HG03378 (cell line): ENCODE results near the gene OSBPL5.
"Not testable (repeated sequence)": the region's sequence is repeated elsewhere in the genome, so short reads cannot be mapped to it uniquely, and the experiment has no call there.

Experiments used
- ATAC-seq: cut with Tn5 transposase; IDR thresholded peaks from one replicate; pipeline ENCODE4 v1.9.1; 2021; ENCODE audit warnings: mild to moderate bottlenecking, moderate library complexity; ENCODE audit not compliant: unreplicated experiment

OSBPL5 gene

DNA sequence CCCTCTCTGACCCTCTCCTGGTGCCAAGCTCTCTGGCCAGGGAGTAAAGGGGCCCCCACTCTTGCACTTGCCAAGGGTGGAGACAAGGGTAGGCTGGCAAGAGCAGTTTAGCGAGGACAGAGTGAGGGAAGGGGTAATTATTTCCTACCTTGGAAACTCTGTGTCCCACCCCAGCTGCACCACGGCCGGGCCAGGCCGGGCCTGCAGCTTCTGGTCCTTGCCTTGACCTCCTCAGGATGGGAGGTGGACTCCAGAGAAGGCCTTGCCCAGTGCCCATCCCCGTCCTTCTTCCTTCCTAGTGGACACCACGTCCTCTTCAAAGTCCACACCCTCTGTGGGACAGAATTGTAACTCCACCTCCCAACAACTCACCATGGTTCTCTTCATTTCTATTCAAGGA is 18.4 kb upstream of the OSBPL5 start:
- ATAC-seq = no peak

DNA sequence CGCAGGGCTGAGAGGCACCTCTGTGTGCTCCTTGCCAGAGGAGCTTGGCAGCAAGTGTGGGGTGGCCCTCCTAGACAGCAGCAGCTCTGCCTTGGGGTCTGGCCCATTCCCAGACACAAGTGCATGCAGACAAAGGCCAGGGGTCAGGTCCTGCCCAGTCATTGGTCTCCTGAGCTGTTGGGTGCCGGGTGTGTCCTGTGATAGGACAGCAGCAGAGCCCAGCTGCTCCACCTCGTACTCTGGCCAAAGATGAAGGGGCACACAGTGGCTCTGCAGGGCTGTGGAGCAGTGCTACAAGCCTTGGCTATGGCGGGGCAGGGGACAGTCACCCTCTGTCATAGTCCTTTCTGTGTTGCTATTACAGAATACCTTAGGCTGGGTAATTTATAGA is 17.3 kb upstream of the OSBPL5 start:
- no peak for ATAC-seq

DNA sequence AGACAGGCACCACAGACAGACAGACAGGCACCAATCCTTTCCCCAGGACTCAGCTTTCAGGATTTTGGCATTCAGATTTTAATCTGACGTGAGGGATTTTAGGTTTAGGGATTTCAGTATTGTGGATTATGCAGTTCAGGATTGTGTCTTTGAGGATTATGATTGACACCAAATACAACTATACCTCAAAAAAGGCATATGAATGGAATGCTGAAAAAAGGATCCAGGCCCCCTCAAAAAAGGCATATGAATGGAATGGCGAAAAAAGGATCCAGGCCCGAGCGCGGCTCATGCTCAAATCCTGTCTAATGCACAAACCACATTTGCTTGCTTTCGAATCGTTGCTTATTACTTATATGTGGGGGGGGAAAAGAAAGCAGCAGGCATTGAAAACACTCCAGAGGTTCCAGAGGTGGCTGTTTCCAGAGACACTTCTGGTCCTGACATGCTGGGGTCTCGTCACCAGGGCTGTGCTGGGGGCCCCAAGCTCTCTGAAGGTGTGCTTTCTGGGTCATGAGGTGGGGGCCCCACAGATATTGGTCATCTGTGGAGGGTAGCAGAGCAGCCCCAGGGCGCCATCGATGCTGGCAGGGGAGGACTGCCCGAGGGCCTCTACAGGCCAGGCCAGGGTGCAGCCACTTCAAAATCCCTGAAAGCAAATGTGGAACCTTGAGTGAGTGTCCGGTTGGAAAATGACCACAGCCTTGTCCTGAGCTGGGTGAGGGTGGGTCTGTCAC is 16.8 kb upstream of the OSBPL5 start:
- no peak for ATAC-seq

DNA sequence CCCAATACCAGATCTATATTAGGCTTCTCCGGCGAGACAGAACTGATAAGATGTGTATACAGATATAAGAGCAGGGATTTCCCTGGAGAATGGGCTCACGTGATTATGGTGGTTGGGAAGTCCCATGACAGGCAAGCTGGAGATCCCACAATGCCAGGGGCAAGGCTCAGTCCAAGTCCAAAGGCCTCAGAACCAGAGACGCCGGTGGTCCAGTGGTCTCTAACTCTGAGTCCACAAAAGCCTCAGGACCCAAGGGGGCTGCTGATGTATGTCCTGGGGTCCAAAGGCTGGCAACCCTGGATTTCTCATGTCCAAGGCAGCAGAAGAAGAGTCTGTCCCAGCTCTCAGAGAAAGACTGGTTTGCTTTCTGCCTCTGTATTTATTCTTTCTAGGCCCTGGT is 15.8 kb upstream of the OSBPL5 start:
- no peak for ATAC-seq

DNA sequence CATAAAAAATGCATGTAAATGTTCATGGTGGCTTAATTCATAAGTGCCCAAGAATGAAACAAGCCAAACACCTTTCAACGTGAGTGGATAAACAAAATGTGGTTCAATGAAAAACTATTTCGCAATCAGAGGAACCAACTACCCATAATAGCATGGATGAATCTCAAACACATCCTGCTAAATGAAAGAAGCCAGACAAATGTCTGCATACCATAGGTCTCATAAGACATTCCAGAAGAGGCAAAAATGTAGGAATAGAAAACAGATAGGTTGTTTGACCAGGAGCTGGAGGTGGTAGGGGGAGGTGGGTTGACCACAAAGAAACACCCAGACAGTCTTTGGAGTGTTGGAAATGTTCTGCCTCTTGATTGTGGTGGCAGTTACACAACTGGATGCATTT is 13.2 kb upstream of the OSBPL5 start:
- ATAC-seq = no peak

DNA sequence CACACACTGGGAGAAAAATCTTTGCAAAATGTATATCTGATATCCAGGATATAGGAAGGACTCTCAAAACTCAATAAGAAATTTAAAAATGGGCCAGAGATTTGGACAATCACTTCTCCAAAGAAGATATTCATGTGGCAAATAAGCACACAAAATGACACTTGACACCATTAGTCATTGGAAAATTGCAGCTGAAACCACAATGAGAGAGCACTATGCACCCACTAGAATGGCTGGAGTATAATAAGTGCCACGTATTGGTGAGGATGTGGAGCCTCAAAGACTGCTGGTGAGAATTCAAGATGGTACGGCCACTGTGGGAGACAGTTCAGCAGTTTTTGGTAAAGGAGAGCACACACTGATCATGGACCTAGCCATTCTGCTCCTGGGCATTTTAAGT is 12.8 kb upstream of the OSBPL5 start:
- no peak for ATAC-seq

DNA sequence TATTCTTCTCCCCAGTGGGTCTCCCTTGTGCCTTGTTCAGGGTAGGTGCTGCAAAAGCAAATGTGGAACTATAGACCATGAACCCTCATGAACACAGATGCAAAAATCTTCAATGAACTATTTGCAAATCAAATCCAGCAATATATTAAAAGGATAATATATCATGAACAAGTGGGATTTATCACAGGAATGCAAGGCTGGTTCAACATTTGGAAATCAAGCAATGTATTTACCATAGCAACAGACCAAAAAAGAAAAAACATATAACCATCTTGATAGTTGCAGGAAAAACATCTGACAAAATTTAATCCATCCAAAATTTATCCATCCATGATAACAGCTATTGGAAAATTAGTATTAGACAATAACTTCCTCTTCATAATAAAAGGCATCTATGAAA is 11.4 kb upstream of the OSBPL5 start:
- ATAC-seq = no peak

DNA sequence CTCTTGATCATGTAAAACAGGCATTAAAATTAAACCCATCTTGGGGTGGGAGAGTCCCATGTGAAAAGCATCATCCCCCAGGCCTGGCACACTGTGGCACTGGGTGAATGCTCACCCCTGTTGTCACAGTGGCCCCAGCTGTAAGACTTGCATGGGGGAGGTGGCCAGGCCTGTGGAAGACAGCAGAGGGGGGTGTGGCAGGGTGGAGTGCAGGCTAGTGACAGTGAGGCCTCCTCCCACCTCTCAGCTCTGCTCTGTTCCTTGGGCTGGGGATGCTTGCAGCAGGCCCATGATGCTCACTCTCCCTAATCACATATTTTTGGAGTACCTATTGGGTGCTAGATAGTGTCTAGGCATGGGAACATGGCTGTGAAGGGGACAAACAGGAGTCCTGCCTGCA is 10.1 kb upstream of the OSBPL5 start:
- ATAC-seq = no peak

DNA sequence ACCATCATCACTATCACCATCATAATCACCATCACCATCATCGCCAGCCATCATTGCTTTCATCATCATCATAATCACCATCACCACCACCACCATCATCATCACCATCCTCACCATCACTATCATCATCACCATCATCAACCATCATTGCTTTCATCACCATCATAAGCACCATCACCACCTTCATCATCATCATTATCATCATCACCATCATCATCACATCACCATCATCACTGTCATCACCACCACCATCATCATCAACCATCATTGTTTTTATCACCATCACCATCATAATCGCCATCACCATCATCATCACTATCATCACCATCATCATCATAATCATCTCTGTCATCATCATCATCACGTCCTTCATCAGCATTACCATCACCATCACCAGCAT is 9.3 kb upstream of the OSBPL5 start:
- no peak for ATAC-seq

DNA sequence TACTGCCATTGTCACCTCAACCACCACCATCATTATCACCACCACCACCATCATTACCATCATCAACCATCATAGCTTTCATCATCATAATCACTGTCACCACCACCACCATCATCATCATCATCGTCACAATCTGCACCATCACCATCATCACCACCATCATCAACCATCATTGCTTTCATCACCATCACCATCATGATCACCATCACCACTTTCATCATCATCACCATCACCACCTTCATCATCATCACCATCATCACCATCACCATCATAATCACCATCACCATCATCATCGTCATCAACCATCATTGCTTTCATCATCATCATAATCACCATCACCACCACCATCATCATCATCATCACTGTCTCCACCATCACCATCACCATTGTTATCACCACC is 8.7 kb upstream of the OSBPL5 start:
- ATAC-seq = no peak

DNA sequence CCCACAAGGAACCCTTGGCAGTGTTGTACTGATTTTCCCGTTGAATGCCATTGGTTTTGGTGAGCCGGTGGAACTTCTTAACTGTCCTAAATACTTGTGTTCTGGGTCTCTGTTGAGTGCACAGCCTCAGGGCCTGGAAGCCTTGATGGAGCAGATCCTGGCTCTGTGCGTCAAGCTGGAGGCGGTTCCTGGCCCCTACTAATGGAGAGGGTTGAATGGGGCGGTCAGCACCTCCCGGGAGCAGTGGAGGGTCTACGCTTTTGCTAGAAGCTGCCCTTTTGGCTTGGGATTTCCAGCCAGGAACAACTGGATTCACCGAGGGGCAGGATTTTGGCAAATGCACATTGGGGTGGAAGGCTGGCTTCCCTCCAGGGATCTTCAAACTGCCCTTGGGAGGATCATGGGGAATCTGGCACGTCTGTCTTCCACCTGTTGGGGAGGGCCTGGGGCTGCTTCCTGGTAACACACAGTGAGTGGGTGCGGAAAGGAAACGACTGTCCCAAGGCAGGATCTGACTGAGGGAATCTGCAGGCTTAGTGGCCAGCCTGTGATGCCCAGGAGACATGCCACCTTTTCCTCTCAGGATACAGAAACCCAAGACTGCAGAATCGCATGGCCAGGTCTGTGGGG is 6.9 kb upstream of the OSBPL5 start:
- ATAC-seq = no peak

DNA sequence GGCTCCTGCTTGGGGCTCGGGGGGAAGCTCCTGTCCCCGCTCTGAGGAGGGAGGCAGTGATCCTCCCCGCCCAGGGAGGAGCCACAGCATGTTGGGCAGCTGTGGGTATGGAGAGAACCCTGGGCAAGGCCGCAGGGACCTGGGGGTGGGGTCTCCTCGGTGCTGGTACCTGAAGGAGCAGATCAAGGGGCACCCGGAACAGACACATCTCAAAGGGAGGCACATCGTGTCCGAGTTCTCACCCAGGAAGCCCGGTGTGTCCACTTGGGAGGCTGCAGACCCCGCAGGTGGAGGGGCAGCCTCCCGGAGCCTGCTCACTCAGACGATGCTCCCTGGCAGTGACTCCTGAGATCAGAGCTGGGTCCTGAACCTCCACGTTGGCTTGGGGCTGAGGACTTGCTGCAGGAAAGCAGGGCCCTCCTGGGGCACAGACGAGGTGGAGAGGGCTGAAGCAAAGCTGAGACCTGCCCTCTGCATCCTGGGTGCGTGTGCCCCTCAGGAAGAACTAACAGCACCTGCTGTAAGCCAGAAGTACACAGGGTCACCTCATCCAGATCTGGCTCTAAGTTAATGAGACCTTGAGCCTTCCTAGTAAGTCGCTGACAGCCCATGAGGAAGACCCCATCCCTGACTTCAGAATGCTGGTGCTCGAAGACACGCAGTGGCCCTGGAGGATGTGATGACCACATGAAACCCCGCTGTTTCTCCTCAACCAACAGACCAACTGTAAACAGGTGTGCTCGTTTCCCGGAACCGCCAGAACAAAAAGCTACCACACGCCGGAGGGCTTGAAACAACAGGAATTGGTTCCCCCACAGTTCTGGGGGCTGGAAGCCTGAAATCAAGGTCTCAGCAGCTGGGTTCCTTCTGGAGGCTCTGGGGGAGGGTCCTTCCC is 5.9 kb upstream of the OSBPL5 start:
- no peak for ATAC-seq

DNA sequence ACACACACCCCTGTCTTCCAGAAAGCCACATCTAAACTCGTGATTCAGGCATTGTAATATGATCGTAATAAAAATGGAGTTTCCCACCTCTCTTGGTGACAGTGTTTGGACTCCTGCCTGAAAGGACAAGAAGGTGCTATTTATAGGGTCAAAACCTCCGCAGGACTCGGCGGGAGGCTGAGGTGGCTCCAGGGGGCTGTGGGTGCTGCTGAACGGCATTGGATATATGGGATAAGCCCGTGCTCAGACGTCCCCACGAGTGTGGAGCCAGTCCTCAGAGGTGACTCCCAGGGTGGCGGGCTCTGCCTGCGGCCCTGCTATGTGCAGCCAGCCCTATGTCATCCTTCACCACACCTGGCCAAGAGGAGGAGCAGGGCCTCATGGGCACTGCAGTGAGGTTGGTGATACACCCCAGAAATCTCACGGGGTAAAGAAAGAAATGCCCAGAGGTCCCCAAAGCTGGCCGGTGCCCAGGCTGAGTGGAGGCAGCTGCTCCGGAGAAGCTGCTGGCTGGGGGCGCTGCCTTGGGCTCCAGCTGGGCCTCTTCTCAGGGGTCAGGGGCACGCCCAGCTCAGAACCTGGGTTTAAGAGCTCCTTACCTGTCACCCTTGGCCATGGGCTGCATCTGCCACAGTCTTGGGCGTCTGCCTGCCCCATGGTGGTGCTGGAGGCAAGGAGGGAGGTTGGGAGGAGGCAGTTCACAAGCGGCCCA is 5.1 kb upstream of the OSBPL5 start:
- ATAC-seq = no peak

DNA sequence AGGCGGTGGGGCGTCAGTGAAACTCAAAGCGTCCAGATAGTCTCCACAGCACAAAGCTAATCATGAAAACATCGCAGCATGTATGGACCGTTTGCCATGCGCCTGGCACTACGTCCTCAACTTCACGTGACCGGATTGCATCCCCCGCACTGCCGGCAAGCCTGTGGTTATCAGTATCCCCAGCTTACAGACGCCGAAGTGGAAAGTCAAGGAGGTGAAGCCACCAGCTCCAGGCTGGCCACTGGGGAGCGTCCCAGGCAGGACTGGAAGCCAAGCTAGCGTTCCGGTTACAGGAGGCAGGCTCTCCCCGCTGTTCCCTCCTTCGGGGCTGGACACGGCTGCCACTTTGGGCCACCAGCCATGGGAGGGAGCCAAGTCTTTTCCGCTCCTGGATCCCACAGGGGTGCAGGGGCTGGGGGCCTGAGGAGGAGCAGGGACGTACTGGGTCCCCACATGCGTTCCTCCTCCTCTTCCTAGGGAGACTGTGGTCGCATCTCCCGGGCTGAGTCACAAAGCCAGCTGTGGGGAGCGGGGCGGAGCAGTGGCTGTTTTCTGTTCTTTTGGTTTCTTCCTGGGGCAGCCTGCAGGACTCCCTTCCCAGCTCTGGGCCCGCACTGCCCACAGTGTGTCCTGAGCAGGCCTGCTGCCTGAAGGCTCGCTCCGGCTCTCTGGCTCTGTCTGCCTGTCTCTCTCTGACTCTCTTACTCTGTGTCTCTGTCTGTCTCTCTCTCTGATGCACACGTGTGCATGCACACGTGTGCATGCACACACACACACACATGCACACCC is 4.3 kb upstream of the OSBPL5 start:
- no peak for ATAC-seq

DNA sequence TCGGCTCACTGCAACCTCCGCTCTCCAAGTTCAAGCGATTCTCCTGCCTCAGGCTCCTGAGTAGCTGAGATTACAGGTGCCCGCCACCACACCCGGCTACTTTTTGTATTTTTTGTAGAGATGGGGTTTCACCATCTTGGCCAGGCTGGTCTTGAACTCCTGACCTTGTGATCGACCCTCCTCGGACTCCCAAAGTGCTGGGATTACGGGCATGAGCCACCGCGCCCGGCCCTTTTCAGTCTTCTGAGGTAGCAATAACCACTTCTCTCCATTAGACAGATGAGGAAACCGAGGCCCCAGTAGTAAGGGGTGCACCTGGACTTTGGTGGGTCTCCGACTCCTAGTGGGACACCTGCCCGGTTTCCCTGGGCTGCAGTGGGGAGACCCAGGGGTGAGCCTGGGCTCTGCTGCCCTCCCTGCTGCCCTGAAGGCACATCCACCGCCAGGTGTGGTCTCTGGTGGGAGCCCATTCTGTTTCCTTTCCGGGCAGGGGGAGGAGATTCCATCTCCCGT is 3.7 kb upstream of the OSBPL5 start:
- not testable (repeated sequence) for ATAC-seq

DNA sequence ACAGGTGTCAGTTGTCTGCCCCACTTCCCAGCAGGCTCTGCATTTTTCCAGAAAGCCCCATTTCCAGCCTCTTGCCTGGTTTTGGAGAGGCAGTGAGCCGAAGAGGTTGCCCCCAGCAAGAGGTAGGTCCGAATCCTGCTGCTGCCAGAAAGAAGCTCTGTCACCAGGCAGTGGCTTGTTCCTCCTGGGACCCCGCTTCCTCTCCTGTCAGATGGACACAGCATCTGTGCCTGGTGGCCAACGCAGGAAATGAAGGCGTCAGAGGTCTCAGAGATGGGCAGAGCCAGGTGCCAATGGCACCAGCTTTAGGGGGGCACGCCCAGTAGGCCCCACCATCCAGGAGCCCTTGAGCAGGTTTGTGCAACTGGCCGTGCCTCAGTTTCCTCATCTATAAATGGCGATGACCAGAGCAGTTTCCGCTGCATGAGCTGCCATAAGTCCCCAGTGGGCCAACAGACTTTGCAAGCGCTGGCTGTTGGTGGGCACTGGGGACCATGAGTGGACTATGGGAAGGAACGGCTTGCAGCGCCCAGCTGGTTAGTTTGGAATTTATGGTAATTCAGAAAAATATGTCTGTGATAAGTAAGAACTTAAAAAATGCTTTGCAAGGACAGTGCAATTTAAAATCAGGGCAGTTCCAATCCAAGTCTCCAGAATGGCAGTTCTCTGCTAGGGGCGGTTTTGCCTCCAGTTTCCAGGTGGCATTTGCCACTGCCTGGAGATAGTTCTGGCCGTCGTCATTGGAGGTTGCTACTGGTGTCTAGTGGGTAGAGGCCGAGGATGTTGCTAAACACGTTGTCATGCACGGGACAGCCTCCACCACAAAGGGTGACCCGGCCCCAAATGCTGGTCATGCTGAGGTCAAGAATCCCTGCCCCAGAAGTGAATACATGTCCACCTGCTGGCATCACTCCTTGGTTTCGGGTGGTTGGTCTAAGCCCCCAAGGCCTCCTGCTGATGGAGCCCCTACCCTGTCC is 2.3 kb upstream of the OSBPL5 start:
- no peak for ATAC-seq

DNA sequence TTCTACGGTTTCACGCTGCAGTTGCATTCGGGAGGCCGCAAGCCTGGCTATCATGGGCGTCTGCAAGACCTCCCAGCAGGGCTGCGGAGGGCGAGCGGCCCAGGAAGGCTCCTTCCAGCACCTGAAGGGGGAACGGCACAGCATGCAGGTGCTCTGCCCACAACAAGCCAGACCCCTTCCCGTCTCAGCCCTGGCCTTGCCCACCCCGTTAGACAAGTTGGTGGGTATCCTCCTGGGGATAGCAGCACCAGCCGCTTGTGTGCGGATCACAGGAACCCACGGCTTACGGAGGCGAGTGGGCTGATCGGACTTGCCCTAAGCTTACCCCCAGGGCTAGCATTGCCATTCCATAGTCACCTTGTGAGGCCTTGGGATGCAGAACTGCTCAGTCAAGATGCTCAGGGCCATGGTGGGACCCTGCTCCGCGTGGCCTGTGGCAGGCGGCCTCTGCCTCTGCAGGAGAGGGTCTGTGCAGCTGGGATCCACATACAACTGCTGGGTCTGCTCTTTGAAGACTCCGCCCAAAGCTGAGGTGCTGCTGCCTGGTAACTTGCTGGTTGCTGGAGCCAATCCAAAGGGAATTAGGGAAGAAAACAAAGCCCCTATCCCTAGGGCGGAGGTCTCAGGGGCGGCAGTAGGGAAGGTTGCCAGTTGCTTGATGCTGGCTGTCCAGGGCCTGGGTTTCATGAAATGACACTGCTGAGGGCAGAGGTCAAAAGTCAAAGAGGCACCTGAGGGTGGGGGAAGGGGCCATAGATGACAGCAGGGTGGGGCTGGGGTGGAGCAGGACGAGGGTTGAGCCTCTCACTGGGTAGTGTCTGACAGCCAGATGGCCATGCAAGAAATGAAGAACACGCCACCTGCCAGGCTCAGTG is 1.4 kb upstream of the OSBPL5 start:
- ATAC-seq = no peak

DNA sequence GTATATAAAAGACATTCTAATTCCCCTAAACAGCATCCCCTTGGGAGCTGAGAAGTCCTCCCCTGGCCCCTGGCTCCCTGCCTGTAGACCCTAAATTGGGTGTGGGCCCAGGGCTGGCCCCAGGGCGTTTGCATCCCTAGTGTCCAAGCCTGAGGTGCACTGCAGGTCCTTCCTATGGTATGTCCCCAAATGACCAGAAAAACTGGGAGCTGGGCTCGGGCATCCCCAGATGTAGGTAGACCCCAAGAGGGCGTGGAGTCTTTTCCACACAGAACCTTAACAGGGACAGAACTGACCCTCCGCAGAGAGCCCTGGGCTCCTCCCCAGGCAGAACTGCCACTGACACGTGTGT is 782 bp upstream of the OSBPL5 start:
- ATAC-seq = no peak
